ENCODE data around the gene HOXA7.

Gene HOXA7

DNA sequence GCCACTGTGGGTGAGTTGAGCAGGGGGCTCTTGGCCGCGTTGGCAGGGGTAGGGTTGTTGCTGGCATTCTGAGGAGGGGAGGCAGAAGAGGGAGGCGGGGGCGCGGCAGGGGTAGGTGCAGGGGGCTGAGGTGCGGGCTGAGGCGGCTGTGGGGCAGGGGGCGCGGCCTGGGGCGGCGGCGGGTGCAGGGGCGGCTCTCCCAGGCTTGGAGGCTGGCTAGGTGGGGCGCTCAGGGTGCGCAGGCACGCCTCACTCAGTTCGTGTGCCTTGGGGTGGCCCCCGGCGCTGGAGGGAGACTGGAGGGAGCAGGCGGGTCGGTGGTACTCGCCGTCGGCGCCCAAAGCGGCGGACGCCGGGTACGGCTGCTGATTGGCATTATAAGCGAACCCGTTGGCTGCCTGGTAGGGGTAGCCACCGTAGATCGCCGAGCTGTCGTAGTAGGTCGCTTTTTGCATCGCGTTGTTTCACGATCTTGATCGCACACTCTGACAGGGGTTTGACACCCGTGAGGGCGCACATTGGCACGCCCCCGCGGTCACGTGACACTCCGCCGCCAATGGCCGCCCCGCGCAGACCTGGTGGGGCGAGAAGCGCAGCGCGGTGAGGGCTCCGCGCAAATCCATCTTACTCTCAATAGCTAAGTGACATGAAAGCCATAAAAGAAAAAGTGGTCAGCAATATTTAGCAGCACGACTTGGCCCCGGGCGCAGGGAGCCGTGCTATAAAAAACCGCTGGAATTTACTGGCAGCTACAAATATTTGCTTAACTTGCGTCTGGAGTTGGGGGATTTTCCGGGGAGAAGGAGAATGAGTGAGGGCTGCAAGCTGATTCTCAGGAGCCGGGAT is 46.1 kb downstream of the HOXA7 start:
- FAIRE-seq (no peak), DNase-seq (ENCODE audit: insufficient read length, low spot score) (no peak)
- no peak for TF ChIP-seq POLR2A (IDR thresholded peaks at IDR 0.05; ENCODE audit: low read depth, low read length)

DNA sequence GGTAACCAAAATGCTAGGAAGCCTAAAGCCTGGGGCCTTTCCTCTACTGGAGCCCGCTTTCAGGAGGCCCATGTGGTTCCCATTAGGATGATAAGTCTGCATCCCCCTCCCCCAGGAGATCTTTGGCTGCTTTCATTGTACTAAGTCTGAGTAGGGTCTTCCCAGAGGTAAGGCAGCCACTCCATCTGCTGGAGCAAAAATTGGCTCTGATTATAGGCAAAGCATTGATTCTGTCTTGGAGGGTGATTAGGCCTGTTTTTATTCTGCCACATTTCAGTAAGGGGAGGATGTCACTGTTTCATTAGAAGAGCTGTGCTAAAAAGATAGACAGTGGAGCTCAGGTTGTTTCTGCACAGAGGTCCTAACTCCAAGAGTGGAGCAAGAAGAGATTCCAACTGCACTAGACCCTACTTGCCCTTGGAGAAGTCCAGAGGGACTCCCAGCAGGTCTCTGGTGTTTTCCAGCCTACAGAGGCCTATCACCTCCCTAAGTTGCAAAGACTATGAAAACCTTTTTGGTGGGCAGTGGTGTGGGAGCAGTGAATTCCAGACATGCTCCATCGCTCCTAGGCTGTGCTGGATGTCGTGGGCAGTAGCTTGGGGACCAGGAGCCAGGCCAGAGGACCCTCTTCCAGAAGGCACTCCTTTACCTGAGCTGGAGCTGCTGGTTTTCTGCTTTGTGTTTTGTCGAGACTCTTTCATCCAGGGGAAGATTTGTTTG is 46.8 kb downstream of the HOXA7 start:
- no peak for DNase-seq (ENCODE audit: insufficient read length, low spot score)
- no peak for FAIRE-seq
- TF ChIP-seq SPI1 (IDR thresholded peaks at IDR 0.05; ENCODE audit: low read depth, low read length) (no peak), PAX5 (IDR thresholded peaks at IDR 0.05; ENCODE audit: insufficient read depth, low read length, severe bottlenecking) (no peak), POLR2AphosphoS5 (IDR thresholded peaks at IDR 0.05; ENCODE audit: low read depth, low read length) (no peak), POU2F2 (IDR thresholded peaks at IDR 0.05; ENCODE audit: low read depth, low read length) (no peak), TAF1 (IDR thresholded peaks at IDR 0.05; ENCODE audit: low read depth, low read length) (no peak), POLR2A (IDR thresholded peaks at IDR 0.05; ENCODE audit: low read depth, low read length) (no peak)

DNA sequence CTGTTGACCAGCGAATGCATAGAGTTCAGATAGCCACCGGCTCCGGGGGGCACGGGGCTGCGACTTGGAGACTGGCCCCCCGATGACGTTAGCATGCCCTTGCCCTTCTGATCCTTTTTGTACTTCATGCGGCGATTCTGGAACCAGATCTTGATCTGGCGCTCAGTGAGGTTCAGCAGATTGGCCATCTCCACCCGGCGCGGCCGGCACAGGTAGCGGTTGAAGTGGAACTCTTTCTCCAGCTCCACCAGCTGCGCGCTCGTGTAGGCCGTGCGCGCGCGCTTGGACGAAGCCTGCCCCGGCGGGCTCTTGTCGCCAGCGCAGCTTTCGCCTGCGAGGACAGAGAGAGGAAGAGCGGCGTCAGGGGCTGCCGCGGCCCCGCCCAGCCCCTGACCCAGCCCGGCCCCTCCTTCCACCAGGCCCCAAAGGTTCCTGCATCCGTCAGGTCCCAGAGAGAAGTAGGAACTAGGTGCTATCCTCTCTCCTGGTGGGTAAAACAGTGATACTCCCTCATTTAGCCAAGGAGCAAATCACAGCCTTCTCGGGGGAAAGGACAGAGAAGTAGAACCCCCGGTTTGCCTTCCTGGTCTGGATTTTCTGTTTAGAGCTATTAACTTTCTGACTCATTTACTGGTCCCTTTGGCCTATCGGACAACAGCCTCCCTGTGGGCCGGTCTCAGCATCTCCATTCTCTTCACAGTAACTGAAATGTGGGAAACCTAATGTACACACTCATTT is 47.9 kb downstream of the HOXA7 start:
- FAIRE-seq (no peak), DNase-seq (ENCODE audit: insufficient read length, low spot score) (no peak)
- TF ChIP-seq PAX5 (IDR thresholded peaks at IDR 0.05; ENCODE audit: insufficient read depth, low read length, severe bottlenecking): no peak
- no peak for TF ChIP-seq TAF1 (IDR thresholded peaks at IDR 0.05; ENCODE audit: low read depth, low read length)

DNA sequence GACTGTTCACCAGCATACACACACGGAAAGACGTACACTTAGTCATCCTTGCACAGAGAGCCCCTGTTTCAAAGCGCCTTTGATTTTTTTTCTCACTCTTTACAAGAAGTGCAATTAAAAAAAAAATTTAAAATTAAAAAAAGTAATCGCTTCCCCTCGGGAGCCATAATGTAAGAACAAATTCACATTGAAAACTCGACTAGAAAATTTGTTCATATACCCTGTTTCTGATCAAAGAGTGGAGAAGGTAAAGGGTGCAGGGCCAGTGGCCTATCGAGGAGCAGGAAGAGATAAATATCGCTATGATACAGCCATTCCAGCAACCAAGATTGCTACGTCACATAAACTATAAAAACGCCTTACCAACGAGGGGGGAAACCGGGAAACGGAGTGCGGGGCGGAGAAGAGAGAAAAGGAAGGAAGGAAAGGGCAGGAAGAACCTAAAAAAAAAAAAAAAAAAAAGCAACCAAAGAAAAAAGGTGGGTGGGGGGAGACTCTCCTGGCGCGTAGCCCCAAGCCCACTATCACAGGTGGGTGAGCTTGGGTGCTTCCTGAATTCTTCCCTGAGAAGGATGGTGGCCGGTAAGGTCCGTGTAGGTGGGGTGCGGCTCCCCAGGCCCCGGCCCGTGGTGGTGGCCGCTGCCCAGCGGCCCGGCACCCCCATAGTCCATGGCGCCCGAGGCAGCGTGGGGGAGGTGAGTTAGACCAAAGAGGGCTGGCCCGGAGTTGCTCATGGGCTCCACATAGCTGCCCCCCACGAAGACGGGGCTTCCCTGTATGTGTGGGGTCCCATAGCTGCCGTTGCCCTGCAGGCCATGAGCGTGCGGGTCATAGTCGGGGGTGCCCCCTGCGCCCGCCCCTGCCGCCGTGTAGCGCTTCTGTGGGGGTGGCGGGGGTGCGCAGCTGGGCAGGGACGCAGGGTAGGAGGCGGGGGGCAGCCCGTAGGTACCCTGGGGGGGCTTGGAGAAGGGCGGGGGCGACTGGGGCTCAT is 48.8 kb downstream of the HOXA7 start:
- DNase-seq (ENCODE audit: insufficient read length, low spot score) (no peak), FAIRE-seq (no peak)

DNA sequence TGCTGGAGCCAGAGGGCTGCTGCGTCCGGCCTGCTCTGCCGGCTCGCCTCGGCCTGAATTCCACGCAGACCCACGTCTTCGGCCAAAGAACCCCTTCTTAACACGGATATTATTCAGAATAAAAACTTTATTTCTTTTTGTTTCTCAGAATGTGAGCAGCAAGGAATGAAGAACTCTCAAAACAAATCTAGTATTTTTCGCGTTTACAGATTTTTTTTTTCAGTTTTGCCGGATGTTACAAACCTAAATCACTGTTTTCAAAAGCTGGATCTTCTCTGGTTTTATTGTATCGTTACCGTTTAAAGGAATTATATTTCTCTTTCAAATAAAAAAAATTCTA is 49.6 kb downstream of the HOXA7 start:
- no peak for DNase-seq (ENCODE audit: insufficient read length, low spot score)
- no peak for FAIRE-seq
- TF ChIP-seq POU2F2 (IDR thresholded peaks at IDR 0.05; ENCODE audit: low read depth, low read length): no peak
- no peak for TF ChIP-seq POLR2AphosphoS5 (IDR thresholded peaks at IDR 0.05; ENCODE audit: low read depth, low read length)
- TF ChIP-seq POLR2A (IDR thresholded peaks at IDR 0.05; ENCODE audit: low read depth, low read length): no peak
- TF ChIP-seq TAF1 (IDR thresholded peaks at IDR 0.05; ENCODE audit: low read depth, low read length): no peak
- TF ChIP-seq PAX5 (IDR thresholded peaks at IDR 0.05; ENCODE audit: insufficient read depth, low read length, severe bottlenecking): no peak
- no peak for TF ChIP-seq SPI1 (IDR thresholded peaks at IDR 0.05; ENCODE audit: low read depth, low read length)

More for the DNA sequence above, 48.8 kb downstream of the HOXA7 start:
- TF ChIP-seq POU2F2 (IDR thresholded peaks at IDR 0.05; ENCODE audit: low read depth, low read length): no peak
- TF ChIP-seq PAX5 (IDR thresholded peaks at IDR 0.05; ENCODE audit: insufficient read depth, low read length, severe bottlenecking): no peak
- TF ChIP-seq POLR2AphosphoS5 (IDR thresholded peaks at IDR 0.05; ENCODE audit: low read depth, low read length): no peak
- TF ChIP-seq POLR2A (IDR thresholded peaks at IDR 0.05; ENCODE audit: low read depth, low read length): no peak
- TF ChIP-seq SPI1 (IDR thresholded peaks at IDR 0.05; ENCODE audit: low read depth, low read length): no peak
- TF ChIP-seq TAF1 (IDR thresholded peaks at IDR 0.05; ENCODE audit: low read depth, low read length): no peak

DNA sequence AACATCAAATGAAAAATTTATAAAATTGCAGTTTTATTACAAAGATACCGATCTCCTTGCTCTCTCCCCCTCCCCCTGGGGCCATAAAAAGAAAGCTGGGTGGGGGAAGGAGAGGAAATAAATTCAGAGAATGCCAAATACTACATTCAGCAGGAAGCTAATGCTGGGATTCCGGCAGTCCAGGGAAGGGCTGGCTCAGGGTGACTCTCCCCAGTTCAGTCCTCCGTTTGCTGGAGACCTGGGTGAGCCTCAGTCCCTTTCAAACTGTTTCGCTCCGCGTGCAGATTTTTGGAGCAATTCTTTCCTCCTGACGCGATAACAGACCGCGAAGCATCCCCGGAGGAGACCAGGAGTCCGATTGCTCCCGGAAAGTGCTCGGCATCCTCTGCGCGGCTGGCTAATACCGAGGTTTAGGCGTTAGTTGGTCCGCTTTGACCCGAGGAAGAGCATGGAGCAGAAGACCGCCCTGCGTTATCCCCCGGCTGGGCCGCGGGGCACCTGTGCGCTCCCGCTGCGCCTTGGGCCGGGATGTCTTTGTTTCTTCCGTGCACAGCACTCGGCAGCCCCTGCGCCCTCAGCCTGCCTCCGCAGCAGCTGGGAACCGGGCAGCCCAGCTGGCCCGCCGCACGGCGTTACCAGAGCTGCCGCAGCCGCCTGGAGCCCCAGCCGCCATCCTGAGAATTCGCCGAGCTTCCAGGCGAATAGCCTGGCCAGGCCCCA is 50.1 kb downstream of the HOXA7 start:
- no peak for DNase-seq (ENCODE audit: insufficient read length, low spot score)
- TF ChIP-seq POLR2AphosphoS5 (IDR thresholded peaks at IDR 0.05; ENCODE audit: low read depth, low read length) (no peak), TAF1 (IDR thresholded peaks at IDR 0.05; ENCODE audit: low read depth, low read length) (no peak), POU2F2 (IDR thresholded peaks at IDR 0.05; ENCODE audit: low read depth, low read length) (no peak), POLR2A (IDR thresholded peaks at IDR 0.05; ENCODE audit: low read depth, low read length) (no peak), SPI1 (IDR thresholded peaks at IDR 0.05; ENCODE audit: low read depth, low read length) (no peak), PAX5 (IDR thresholded peaks at IDR 0.05; ENCODE audit: insufficient read depth, low read length, severe bottlenecking) (no peak)
- no peak for FAIRE-seq

DNA sequence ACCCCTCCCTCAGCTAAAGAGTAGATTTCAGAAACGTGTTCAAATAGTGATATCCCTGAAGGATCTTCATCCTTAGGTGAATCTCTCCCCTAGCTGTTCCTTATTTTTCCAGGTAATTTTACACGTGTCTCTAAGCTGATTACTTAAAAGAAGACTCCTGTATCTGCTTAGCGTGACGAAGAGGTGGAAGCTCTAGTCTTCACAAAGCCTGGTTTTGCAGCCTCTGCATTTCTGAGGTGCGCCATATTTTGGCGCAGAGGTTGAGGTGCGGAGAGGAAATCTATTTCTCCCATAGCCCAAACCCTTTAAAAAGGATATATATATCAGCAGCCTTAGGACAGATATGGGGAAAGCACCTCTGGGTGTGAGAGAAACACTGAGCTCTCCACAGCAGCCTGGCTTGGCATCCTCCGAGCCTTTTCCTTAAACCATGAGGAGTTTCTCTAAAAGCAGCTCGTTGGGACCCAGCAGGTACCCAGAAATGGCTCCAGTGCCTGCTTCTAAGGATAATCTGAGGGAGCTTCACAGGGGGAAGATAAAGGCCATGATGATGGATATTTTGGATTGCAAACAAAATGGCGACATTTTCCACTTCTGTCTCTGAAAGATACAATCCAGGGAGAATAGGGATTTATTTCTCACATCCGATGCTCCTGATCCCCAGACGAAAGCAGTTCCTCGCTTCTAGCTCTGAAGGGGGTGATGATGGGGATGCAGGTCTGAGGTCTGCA is 51.0 kb downstream of the HOXA7 start:
- TF ChIP-seq POLR2AphosphoS5 (IDR thresholded peaks at IDR 0.05; ENCODE audit: low read depth, low read length) (no peak), POU2F2 (IDR thresholded peaks at IDR 0.05; ENCODE audit: low read depth, low read length) (no peak), PAX5 (IDR thresholded peaks at IDR 0.05; ENCODE audit: insufficient read depth, low read length, severe bottlenecking) (no peak), TAF1 (IDR thresholded peaks at IDR 0.05; ENCODE audit: low read depth, low read length) (no peak), SPI1 (IDR thresholded peaks at IDR 0.05; ENCODE audit: low read depth, low read length) (no peak), POLR2A (IDR thresholded peaks at IDR 0.05; ENCODE audit: low read depth, low read length) (no peak)
- FAIRE-seq (no peak), DNase-seq (ENCODE audit: insufficient read length, low spot score) (no peak)
